ENCODE measurements around the gene OPA1.

DNA sequence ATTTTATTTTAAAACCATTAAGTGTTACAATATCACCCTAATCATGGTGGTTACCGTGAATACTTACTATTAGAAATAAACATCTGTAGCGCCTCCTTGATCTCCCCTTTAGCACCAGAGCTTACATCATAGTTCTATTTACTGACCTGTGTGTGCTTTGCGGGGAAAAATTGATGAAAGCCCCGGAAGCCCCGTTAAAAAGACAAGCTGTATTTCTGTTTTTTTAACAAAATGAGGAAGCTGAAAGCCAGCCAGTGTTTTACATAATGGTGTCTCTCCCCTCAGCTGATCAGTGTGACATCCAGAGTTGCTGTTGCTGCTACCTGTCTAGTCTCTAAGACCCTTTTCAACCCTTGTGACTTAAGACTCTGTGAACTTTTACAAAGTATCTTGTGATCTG, 100.8 kb downstream of the OPA1 start:
- TF ChIP-seq, protein P1, sequence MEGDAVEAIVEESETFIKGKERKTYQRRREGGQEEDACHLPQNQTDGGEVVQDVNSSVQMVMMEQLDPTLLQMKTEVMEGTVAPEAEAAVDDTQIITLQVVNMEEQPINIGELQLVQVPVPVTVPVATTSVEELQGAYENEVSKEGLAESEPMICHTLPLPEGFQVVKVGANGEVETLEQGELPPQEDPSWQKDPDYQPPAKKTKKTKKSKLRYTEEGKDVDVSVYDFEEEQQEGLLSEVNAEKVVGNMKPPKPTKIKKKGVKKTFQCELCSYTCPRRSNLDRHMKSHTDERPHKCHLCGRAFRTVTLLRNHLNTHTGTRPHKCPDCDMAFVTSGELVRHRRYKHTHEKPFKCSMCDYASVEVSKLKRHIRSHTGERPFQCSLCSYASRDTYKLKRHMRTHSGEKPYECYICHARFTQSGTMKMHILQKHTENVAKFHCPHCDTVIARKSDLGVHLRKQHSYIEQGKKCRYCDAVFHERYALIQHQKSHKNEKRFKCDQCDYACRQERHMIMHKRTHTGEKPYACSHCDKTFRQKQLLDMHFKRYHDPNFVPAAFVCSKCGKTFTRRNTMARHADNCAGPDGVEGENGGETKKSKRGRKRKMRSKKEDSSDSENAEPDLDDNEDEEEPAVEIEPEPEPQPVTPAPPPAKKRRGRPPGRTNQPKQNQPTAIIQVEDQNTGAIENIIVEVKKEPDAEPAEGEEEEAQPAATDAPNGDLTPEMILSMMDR (IDR thresholded peaks at IDR 0.05) = no peak
- TF ChIP-seq EP300 (IDR thresholded peaks at IDR 0.05) (no peak), POLR2A (IDR thresholded peaks at IDR 0.05) (no peak)

Data from suprapubic skin (tissue), 3 donors.